Measurements from ENCODE around the gene CRYBG1. TPM values are rescaled to one million over a fixed set of nuclear protein-coding genes. Genes with fewer than 3 reads are reported as not detected.

Gene CRYBG1
- total RNA-seq, 4 donors from 2014 or later, result 27.4 to 42.1 (median 40.6) TPM

DNA sequence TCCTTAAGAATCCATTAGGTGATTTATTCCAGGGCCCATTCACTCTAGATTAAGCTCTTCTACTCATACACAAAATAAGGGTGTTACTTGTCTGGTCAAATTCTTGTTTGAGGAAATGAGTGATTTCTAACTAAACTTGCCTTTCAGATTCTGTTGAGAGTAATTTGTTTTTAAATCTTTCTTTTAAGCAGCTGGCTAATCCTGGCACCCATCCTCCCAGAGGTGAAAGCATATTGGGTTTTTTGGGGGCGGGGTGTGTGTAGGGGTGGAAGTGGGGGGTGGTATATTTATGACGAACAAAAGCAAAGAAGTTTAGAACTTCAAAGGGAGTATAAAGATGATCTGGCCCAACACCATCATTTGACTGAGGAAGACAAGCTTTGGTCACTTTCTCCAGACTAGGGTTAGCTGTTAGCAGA, 174.1 kb downstream of the CRYBG1 start:
- TF ChIP-seq, protein P1, sequence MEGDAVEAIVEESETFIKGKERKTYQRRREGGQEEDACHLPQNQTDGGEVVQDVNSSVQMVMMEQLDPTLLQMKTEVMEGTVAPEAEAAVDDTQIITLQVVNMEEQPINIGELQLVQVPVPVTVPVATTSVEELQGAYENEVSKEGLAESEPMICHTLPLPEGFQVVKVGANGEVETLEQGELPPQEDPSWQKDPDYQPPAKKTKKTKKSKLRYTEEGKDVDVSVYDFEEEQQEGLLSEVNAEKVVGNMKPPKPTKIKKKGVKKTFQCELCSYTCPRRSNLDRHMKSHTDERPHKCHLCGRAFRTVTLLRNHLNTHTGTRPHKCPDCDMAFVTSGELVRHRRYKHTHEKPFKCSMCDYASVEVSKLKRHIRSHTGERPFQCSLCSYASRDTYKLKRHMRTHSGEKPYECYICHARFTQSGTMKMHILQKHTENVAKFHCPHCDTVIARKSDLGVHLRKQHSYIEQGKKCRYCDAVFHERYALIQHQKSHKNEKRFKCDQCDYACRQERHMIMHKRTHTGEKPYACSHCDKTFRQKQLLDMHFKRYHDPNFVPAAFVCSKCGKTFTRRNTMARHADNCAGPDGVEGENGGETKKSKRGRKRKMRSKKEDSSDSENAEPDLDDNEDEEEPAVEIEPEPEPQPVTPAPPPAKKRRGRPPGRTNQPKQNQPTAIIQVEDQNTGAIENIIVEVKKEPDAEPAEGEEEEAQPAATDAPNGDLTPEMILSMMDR (IDR thresholded peaks at IDR 0.05; ENCODE audit: low read depth), result no peak

DNA sequence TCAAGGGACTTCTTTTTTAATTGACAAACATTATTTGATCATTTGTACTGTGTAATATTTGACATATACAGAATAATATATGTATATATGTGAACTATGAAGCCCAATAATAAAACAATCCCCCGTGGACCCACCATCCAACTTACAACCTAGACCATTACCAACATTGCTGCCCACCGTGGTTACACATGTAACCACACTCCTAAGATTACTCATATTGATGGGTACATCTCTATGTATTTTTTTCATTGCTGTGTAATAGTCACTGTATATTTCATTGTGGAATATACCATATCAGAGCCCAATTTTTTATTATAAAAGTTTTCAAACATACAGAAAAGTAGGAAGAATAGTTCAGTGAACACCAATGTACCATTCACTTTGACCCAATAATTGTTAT, 174.5 kb downstream of the CRYBG1 start:
- TF ChIP-seq, protein P1 (IDR thresholded peaks at IDR 0.05; ENCODE audit: low read depth), result no peak

GRCh38 chr6:106536357-106536756, 175.8 kb downstream of the CRYBG1 start:
- TF ChIP-seq, protein P1 (IDR thresholded peaks at IDR 0.05; ENCODE audit: low read depth), result no peak

GRCh38 chr6:106536851-106537250, 176.3 kb downstream of the CRYBG1 start:
- TF ChIP-seq, protein P1 (IDR thresholded peaks at IDR 0.05; ENCODE audit: low read depth), result no peak

- TF ChIP-seq, protein P1 (IDR thresholded peaks at IDR 0.05; ENCODE audit: low read depth), result no peak
Measured at GRCh38 chr6:106537662-106538061, 177.1 kb downstream of the CRYBG1 start.

- TF ChIP-seq, protein P1 (IDR thresholded peaks at IDR 0.05; ENCODE audit: low read depth), result no peak
Measured at GRCh38 chr6:106538145-106538544, 177.6 kb downstream of the CRYBG1 start.

- TF ChIP-seq, protein P1 (IDR thresholded peaks at IDR 0.05; ENCODE audit: low read depth), result no peak
Measured at GRCh38 chr6:106539936-106540335, 179.4 kb downstream of the CRYBG1 start.
